NCI-H69 (cell line): ENCODE results near the gene ZNF556.
A peak's percentile ranks its signal among the peaks of the same experiment; 100 is the strongest.
"Not testable (repeated sequence)": the region's sequence is repeated elsewhere in the genome, so short reads cannot be mapped to it uniquely, and the experiment has no call there.

ENCODE experiments used
- DNase-seq: peaks from one replicate; lab custom pipeline; 2025; lab: John Stamatoyannopoulos, UW

Gene ZNF556

DNA sequence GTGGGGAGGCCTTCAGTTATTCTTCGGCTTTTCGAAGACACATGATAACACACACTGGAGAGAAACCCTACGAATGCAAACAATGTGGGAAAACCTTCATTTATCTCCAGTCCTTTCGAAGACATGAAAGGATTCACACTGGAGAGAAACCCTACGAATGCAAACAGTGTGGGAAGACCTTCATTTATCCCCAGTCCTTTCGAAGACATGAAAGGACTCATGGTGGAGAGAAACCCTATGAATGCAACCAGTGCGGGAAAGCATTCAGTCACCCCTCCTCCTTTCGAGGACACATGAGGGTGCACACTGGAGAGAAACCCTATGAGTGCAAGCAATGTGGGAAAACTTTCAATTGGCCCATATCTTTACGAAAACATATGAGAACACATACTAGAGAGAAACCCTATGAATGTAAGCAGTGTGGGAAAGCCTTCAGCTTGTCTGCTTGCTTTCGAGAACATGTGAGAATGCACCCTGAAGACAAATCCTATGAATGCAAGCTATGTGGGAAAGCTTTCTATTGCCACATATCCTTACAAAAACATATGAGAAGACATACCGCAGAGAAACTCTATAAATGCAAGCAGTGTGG lies 14.0 kb upstream of the ZNF556 start:
- no peak for DNase-seq

DNA sequence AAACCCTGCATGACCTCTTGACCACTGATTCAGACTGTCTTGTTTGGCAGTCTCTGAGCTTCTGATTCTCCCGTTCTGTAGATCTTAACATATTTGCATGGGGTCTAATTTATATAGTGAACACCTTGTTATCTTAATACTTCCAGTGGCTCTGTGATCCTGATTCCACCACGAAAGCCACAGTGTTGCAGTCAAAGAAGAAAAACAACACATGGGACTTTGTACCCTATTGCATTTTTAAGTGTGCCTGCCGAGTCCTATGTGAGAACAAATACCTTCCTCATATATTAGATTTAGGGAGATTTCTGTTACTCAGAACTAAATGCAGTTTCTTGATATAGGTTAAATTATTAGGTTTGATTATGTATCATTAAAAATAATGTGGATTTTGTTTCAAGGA lies 12.3 kb upstream of the ZNF556 start:
- no peak for DNase-seq

DNA sequence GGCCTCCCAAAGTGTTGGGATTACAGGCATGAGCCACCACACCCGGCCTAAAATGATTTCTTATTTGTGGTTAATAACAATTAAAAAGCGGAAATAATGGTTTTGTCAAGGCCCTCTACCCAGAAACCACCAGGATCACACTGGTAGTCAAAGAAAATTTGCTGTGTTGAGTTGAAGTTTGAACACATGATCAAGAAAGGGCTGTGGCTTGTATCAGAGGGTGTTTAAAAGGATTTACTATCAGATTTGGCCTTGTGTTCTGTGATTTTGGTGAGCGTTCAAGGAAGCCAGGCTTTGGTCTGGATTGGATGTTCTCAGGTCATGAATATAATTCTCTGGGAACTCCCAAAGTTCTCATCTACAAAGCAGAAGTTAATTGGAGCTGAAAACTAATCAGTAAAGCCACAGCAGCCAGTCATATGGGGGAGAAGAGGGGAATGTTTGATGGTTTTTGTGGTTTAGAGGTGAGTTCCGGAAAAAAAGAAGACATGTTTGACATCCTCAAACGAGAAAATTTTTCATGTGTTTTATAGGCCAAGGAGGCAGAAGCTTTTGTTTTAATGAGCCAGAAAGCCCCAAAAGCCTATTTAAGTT lies 10.6 kb upstream of the ZNF556 start:
- no peak for DNase-seq

DNA sequence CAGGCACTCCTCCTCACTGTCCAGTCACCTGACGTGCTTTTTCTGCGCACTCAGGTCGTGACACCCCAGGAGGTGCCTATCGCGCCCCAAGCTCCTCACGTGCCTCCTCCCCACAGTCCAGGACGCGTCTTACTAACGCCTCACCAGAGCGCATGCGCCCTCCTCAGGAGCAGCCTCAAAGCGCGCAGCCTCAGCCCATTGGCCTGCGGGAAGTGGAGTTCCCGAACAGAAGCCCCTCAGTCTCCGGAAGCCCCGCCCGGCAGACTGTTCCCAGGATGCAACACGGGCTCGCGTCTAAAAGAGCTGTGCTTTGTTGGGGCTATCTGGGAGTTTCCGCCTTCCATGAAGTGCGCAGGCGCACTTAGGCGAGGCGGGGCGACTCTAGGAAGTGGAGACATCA lies 8.3 kb upstream of the ZNF556 start:
- no peak for DNase-seq

DNA sequence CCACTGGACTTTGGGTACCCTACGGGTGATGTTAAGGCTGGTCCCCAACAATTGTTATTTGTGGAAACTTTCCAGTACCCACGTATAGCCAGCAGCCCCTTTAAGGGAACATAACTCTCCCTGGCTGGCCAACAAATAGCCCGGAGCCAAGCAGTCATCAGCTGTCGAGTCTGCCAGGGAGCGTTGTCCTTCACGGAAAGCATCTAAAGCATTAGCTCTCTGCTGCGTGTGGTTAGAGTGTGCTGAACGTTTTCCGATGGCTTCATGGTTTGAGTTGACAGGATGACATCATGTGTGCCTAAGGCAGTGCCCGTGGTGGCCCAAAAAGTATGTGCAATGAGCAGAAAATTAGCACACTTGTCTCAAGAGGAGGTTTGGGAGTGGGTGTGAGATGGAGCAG lies 3.3 kb upstream of the ZNF556 start:
- no peak for DNase-seq

DNA sequence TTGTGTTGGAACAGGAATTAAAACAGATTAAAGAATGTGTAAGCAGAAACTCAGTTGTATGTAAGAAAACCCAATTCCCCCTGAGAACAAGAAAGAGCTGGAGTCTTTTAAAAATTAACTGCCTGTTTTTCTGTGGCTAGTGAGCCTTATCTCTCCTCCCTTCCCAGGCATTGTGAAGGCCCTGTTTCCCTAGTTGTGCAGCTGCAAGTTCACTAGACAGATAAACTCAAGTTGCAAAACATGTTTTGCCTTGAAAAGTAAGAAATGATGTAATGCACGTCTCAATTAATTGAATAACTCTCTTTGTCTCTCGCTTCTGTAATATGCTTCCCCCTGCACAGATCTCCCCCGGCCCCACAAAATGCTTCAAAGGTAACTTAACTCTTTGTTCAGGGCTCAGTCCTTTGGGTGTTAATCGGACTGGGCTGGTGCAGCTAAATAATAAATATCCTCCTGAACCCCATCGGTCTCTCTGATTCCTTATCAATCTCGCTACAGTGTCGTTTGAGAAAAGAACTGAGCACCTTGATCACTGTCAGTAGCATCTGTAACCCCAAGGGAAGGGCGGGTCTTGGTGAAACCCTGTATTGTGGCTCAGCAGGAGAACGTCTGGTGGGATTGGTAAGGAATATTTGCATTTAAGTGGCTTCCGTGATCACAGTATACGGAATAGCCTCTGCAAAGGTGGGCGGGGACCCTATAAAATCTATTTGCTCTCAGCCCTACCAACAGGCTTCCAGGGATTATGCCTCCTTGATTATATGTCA lies 1.6 kb upstream of the ZNF556 start:
- peak; percentile 78 for DNase-seq

- DNase-seq = no peak
Measured at GRCh38 chr19:2866495-2867024, 575 bp upstream of the ZNF556 start.

- no peak for DNase-seq
Measured at GRCh38 chr19:2869618-2870017, 2.5 kb downstream of the ZNF556 start.

GRCh38 chr19:2872175-2872574 lies 5.0 kb downstream of the ZNF556 start:
- not testable (repeated sequence) for DNase-seq

- no peak for DNase-seq
Measured at GRCh38 chr19:2877398-2878331, 10.5 kb downstream of the ZNF556 start.

GRCh38 chr19:2883686-2884439 lies 16.7 kb downstream of the ZNF556 start:
- DNase-seq = no peak

DNA sequence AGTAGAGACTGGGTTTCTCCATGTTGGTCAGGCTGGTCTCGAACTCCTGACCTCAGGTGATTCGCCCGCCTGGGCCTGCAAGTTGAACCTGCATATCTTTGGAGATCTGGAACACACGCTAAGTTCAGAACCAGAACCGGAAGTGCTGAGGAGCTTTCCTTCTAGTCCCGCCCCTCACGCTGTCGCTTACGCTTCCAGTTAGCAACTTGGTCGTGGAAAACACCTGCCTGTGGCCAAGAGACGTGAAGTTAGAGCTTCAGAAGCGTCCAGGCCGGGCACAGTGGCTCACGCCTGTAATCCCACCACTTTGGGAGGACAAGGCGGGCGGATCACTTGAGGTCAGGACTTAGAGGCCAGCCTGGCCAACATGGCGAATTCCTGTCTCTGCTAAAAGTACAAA lies 18.6 kb downstream of the ZNF556 start:
- DNase-seq = no peak

GRCh38 chr19:2887391-2887914 lies 20.3 kb downstream of the ZNF556 start:
- DNase-seq = peak; percentile 82

GRCh38 chr19:2888731-2889224 lies 21.6 kb downstream of the ZNF556 start:
- peak; percentile 82 for DNase-seq

DNA sequence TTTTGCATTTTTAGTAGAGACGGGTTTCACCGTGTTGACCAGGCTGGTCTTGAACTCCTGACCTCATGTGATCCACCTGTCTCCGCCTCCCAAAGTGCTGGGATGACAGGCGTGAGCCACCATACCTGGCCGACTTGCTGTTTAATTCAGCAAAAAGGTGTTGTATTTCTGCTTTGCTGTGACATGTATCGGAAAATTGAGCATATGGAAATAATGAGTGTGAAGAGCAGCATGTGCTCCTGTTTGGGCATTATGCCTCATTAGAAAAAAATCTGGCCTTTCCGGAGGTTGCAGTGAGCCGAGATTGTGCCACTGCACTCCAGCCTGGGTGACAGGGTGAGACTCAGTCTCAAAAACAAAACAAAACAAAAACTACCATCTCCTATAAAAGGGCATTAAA lies 23.4 kb downstream of the ZNF556 start:
- DNase-seq = not testable (repeated sequence)

- no peak for DNase-seq
Measured at GRCh38 chr19:2896694-2897093, 29.6 kb downstream of the ZNF556 start.

GRCh38 chr19:2900296-2901252 lies 33.4 kb downstream of the ZNF556 start, which contains the start of gene ZNF57:
Gene ZNF57, plus strand, starts transcription at chr19:2900928. Its CDS starts 118 bp downstream, at chr19:2901046.
- peak; percentile 100 for DNase-seq

DNA sequence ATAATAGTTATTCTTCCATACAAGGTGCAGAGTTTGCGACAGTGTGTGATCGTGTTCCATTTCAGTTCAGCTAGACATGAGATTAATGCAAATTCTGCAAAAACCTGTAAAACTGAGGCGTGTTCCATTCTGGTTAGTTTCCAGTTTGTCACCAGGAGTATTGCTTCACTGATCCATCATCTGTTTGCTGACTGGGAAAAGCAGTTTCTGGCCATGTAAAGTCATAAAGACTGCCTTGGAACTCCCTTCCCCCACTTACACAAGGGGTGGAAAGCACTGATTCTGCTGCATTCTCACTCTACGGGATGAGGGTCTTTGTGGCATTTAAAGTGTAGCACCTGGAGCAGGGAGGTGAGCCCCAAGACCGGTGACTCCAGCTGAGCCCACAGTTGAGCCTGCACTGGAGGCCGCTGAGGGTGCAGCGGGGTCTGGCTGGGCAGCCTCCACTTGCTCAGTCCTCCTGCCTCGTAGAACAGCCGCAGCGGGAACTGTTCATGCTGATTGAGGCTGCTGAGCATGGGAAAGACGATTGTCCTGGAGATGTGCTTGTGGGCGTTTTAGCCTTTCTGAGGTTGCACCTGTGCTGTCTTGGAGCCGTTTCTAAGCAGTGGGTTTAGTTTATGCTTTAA lies 35.6 kb downstream of the ZNF556 start:
- DNase-seq = no peak

DNA sequence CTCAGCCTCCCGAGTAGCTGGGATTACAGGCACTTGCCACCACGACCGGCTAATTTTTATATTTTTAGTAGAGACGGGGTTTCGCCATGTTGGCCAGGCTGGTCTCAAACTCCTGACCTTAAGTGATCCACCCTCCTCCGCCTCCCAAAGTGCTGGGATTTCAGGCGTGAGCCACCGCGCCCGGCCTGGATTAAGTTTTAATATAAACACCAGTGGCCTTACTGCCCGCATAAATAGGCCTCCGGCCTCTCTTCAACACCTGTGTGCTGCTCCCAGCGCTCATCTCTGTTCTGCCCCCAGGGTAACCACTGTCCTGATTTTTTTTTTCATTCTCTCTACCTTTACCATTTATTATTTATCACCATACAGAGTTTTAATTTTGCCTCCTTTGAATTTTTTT lies 36.2 kb downstream of the ZNF556 start:
- not testable (repeated sequence) for DNase-seq
